ENCODE results near the gene FJX1.

GRCh38 chr11:35667257-35667656 is 49.0 kb downstream of the FJX1 start:
- no peak for TF ChIP-seq POLR2A (IDR thresholded peaks at IDR 0.05)
- TF ChIP-seq, protein P1, sequence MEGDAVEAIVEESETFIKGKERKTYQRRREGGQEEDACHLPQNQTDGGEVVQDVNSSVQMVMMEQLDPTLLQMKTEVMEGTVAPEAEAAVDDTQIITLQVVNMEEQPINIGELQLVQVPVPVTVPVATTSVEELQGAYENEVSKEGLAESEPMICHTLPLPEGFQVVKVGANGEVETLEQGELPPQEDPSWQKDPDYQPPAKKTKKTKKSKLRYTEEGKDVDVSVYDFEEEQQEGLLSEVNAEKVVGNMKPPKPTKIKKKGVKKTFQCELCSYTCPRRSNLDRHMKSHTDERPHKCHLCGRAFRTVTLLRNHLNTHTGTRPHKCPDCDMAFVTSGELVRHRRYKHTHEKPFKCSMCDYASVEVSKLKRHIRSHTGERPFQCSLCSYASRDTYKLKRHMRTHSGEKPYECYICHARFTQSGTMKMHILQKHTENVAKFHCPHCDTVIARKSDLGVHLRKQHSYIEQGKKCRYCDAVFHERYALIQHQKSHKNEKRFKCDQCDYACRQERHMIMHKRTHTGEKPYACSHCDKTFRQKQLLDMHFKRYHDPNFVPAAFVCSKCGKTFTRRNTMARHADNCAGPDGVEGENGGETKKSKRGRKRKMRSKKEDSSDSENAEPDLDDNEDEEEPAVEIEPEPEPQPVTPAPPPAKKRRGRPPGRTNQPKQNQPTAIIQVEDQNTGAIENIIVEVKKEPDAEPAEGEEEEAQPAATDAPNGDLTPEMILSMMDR (IDR thresholded peaks at IDR 0.05): no peak
